ENCODE measurements around the gene KRT77.

KRT77 gene

GRCh38 chr12:52691076-52691840 is 12.1 kb downstream of the KRT77 start:
- Histone ChIP-seq H3K79me2 (ENCODE audit: low read length) (no peaks in the 10 kb centered on the region), H3K27me3 (ENCODE audit: low read depth, low read length) (peaks cover 70% of the 10 kb centered on the region), H4K20me1 (ENCODE audit: insufficient read depth, low read length) (no peaks in the 10 kb centered on the region), H3K4me1 (ENCODE audit: low read length) (no peaks in the 10 kb centered on the region), H2AFZ (ENCODE audit: low read depth, low read length) (peak overlapping the region; percentile 33; the same call in 1 of the 2 replicates), H3K36me3 (replicated peaks; ENCODE audit: low read depth, low read length) (no peaks in the 10 kb centered on the region), H3K27ac (ENCODE audit: low read length) (no peak overlapping the region), H3K4me3 (ENCODE audit: low read length) (peak overlapping the region; percentile 66), H3K9me3 (ENCODE audit: insufficient read depth, low read length) (no peaks in the 10 kb centered on the region), H3K4me2 (ENCODE audit: low read length) (peak overlapping the region; percentile 68), H3K9ac (ENCODE audit: low read length) (0 out of 2 replicates have a peak overlapping the region, but pooled peaks have one; percentile 7)
- TF ChIP-seq CTCF (IDR thresholded peaks at IDR 0.05; ENCODE audit: low read depth, low read length) (no peak), EZH2phosphoT487 (IDR thresholded peaks at IDR 0.05; ENCODE audit: low read depth) (no peak)

GRCh38 chr12:52690351-52691075 is 12.8 kb downstream of the KRT77 start:
- H3K9ac ChIP-seq (ENCODE audit: low read length): no peak overlapping the region
- no peaks in the 10 kb centered on the region for H3K4me1 ChIP-seq (ENCODE audit: low read length)
- H3K4me3 ChIP-seq (ENCODE audit: low read length): peak overlapping the region; percentile 66
- peak overlapping the region; percentile 33; the same call in 1 of the 2 replicates for H2AFZ ChIP-seq (ENCODE audit: low read depth, low read length)
- no peak for TF ChIP-seq EZH2phosphoT487 (IDR thresholded peaks at IDR 0.05; ENCODE audit: low read depth)
- no peak for TF ChIP-seq CTCF (IDR thresholded peaks at IDR 0.05; ENCODE audit: low read depth, low read length)
- no peaks in the 10 kb centered on the region for H4K20me1 ChIP-seq (ENCODE audit: insufficient read depth, low read length)
- H3K27ac ChIP-seq (ENCODE audit: low read length): no peak overlapping the region
- H3K9me3 ChIP-seq (ENCODE audit: insufficient read depth, low read length): no peaks in the 10 kb centered on the region
- peaks cover 70% of the 10 kb centered on the region for H3K27me3 ChIP-seq (ENCODE audit: low read depth, low read length)
- no peaks in the 10 kb centered on the region for H3K36me3 ChIP-seq (replicated peaks; ENCODE audit: low read depth, low read length)
- H3K79me2 ChIP-seq (ENCODE audit: low read length): no peaks in the 10 kb centered on the region
- H3K4me2 ChIP-seq (ENCODE audit: low read length): peak overlapping the region; percentile 68

- Histone ChIP-seq H3K9ac (ENCODE audit: low read length) (no peak overlapping the region), H2AFZ (ENCODE audit: low read depth, low read length) (no peak overlapping the region), H4K20me1 (ENCODE audit: insufficient read depth, low read length) (no peaks in the 10 kb centered on the region), H3K4me1 (ENCODE audit: low read length) (no peaks in the 10 kb centered on the region), H3K27ac (ENCODE audit: low read length) (no peak overlapping the region), H3K27me3 (ENCODE audit: low read depth, low read length) (peaks cover 67% of the 10 kb centered on the region), H3K9me3 (ENCODE audit: insufficient read depth, low read length) (no peaks in the 10 kb centered on the region), H3K36me3 (replicated peaks; ENCODE audit: low read depth, low read length) (no peaks in the 10 kb centered on the region), H3K4me2 (ENCODE audit: low read length) (no peak overlapping the region), H3K4me3 (ENCODE audit: low read length) (no peak overlapping the region), H3K79me2 (ENCODE audit: low read length) (no peaks in the 10 kb centered on the region)
- TF ChIP-seq CTCF (IDR thresholded peaks at IDR 0.05; ENCODE audit: low read depth, low read length) (no peak), EZH2phosphoT487 (IDR thresholded peaks at IDR 0.05; ENCODE audit: low read depth) (no peak)
Measured at GRCh38 chr12:52689936-52690335, 13.4 kb downstream of the KRT77 start.

- Histone ChIP-seq H3K4me3 (ENCODE audit: low read length) (no peak overlapping the region), H3K9ac (ENCODE audit: low read length) (no peak overlapping the region), H3K4me2 (ENCODE audit: low read length) (no peak overlapping the region), H2AFZ (ENCODE audit: low read depth, low read length) (no peak overlapping the region), H3K9me3 (ENCODE audit: insufficient read depth, low read length) (no peaks in the 10 kb centered on the region), H3K79me2 (ENCODE audit: low read length) (no peaks in the 10 kb centered on the region), H3K36me3 (replicated peaks; ENCODE audit: low read depth, low read length) (no peaks in the 10 kb centered on the region), H3K27ac (ENCODE audit: low read length) (no peak overlapping the region), H4K20me1 (ENCODE audit: insufficient read depth, low read length) (no peaks in the 10 kb centered on the region), H3K4me1 (ENCODE audit: low read length) (no peaks in the 10 kb centered on the region), H3K27me3 (ENCODE audit: low read depth, low read length) (peaks cover 62% of the 10 kb centered on the region)
- TF ChIP-seq EZH2phosphoT487 (IDR thresholded peaks at IDR 0.05; ENCODE audit: low read depth) (no peak), CTCF (IDR thresholded peaks at IDR 0.05; ENCODE audit: low read depth, low read length) (no peak)
Measured at GRCh38 chr12:52689239-52689638, 14.1 kb downstream of the KRT77 start.

Measured in OCI-LY3 (cell line).